HEK293T (cell line): ENCODE results near the gene KRTAP10-4.

Source experiments
- CTCF ChIA-PET: fragments of 350-600 bp; formaldehyde crosslinking; extraction: SDS; loops from one replicate; lab custom pipeline; 2021; ENCODE audit warnings: antibody characterized with exemption, inconsistent platforms; lab: Yijun Ruan, JAX
- POLR2A ChIA-PET: fragments of 350-600 bp; formaldehyde crosslinking; extraction: SDS; loops from one replicate; lab custom pipeline; 2020; ENCODE audit warnings: antibody characterized with exemption, inconsistent platforms; lab: Yijun Ruan, JAX
- DNase-seq: peaks from one replicate; pipeline ENCODE4 v3.0.0; 2012; ENCODE audit warnings: mixed read lengths; ENCODE audit errors: extremely low spot score
- ARNT ChIP-seq: fragments of 450-650 bp; IDR thresholded peaks from 2 replicates; pipeline ENCODE4 v1.6.1; 2017; ENCODE audit warnings: mild to moderate bottlenecking
- BHLHE40 ChIP-seq: fragments of 450-650 bp; IDR thresholded peaks from 2 replicates; pipeline ENCODE4 v1.6.1; 2016; ENCODE audit warnings: mild to moderate bottlenecking, moderate library complexity, borderline replicate concordance
- CTBP1 ChIP-seq: fragments of 450-650 bp; IDR thresholded peaks from 2 replicates; pipeline ENCODE4 v1.6.1; 2016; ENCODE audit warnings: borderline replicate concordance
- ELF4 ChIP-seq: fragments of 450-650 bp; IDR thresholded peaks from 2 replicates; pipeline ENCODE4 v1.6.1; 2017; ENCODE audit warnings: antibody characterized with exemption
- FOXA1 ChIP-seq: fragments of 450-650 bp; IDR thresholded peaks from 2 replicates; pipeline ENCODE4 v1.6.1; 2016; ENCODE audit warnings: mild to moderate bottlenecking
- FOXK2 ChIP-seq: fragments of 450-650 bp; IDR thresholded peaks from 2 replicates; pipeline ENCODE4 v1.6.1; 2016; ENCODE audit warnings: mild to moderate bottlenecking
- FOXM1 ChIP-seq: fragments of 450-650 bp; IDR thresholded peaks from 2 replicates; pipeline ENCODE4 v1.6.1; 2017; ENCODE audit warnings: mild to moderate bottlenecking, borderline replicate concordance
- HDGF ChIP-seq: fragments of 450-650 bp; IDR thresholded peaks from 2 replicates; pipeline ENCODE4 v1.6.1; 2017; ENCODE audit warnings: antibody characterized with exemption, borderline replicate concordance
- L3MBTL2 ChIP-seq: fragments of 450-650 bp; conservative IDR thresholded peaks from 2 replicates; pipeline ENCODE4 v1.6.1; 2016; ENCODE audit warnings: mild to moderate bottlenecking
- LEF1 ChIP-seq: fragments of 450-650 bp; IDR thresholded peaks from 2 replicates; pipeline ENCODE4 v1.6.1; 2017; ENCODE audit warnings: mild to moderate bottlenecking, borderline replicate concordance
- NFRKB ChIP-seq: fragments of 450-650 bp; IDR thresholded peaks from 2 replicates; pipeline ENCODE4 v1.6.1; 2016; ENCODE audit warnings: mild to moderate bottlenecking, moderate library complexity
- SP1 ChIP-seq: fragments of 450-650 bp; IDR thresholded peaks from 2 replicates; pipeline ENCODE4 v1.6.1; 2017
- SUZ12 ChIP-seq: fragments of 450-650 bp; IDR thresholded peaks from 2 replicates; pipeline ENCODE4 v1.6.1; 2016; ENCODE audit warnings: mild to moderate bottlenecking
- TARDBP ChIP-seq: fragments of 450-650 bp; IDR thresholded peaks from 2 replicates; pipeline ENCODE4 v1.6.1; 2016
- ZNF384 ChIP-seq: fragments of 450-650 bp; IDR thresholded peaks from 2 replicates; pipeline ENCODE4 v1.6.1; 2016
- TF ChIP-seq, protein P1 (sequence below): fragments of 450-650 bp; IDR thresholded peaks from 2 replicates; pipeline ENCODE4 v1.6.1; 2016

Gene KRTAP10-4

DNA sequence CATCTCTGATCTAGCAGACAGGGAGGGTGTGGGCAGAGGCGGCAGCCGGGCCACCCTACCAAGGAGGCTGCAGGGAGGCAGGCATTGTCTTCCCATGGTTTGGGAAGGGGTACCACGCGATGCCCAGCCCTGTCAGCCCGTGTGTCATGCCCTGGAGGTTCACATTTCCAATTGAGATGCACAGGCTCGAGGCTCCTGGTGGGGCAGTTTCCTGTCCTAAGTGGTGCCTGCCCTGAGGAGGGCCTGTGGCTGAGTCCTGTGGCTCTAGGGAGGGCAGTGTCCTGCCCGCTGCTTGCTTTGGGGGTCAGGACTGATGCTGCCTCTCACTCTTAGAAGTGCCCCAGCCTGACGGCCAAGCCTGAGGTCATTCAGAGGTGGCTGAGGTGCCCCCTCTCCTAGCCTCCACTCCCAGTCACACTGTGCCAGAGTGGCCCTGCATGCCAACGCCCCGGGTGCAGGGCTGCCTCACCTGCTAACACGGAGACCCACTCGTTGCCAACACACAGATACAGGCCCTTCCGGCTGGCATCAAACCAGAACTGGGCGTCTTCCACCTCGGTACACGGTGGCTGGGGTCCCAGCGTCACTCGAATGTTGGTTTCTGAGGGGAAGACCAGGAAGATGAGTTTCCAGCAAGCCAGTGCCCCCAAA lies 45.4 kb upstream of the KRTAP10-4 start:
- DNase-seq, result no peak
- ChIA-PET CTCF (no interaction called here), POLR2A (no interaction called here)
- TF ChIP-seq NFRKB, result no peak
- no peak for TF ChIP-seq LEF1
- TF ChIP-seq FOXA1, result no peak
- no peak for TF ChIP-seq SUZ12
- no peak for TF ChIP-seq HDGF
- no peak for TF ChIP-seq FOXK2
- no peak for TF ChIP-seq BHLHE40
- no peak for TF ChIP-seq SP1
- no peak for TF ChIP-seq TARDBP
- TF ChIP-seq, protein P1, sequence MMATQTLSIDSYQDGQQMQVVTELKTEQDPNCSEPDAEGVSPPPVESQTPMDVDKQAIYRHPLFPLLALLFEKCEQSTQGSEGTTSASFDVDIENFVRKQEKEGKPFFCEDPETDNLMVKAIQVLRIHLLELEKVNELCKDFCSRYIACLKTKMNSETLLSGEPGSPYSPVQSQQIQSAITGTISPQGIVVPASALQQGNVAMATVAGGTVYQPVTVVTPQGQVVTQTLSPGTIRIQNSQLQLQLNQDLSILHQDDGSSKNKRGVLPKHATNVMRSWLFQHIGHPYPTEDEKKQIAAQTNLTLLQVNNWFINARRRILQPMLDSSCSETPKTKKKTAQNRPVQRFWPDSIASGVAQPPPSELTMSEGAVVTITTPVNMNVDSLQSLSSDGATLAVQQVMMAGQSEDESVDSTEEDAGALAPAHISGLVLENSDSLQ, result no peak
- no peak for TF ChIP-seq FOXM1
- TF ChIP-seq L3MBTL2, result no peak
- TF ChIP-seq ZNF384, result no peak

DNA sequence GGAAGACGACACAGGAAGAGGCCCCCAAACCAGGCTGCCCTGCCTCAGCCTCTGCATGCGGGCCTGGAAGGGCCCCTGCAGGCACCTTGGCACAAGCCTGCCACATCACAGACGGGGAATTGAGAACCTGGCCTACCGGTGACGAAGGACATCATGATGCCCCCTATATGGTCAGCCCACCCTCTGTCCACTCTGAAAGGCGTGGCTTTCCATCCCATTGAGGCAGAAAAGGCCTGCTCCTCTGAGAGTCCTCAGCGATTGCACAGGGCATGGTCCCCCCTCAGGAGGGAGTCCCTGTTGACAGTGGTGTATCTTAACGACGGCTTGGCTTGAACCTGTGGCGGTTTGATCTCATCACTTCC lies 44.9 kb upstream of the KRTAP10-4 start:
- DNase-seq, result no peak
- POLR2A ChIA-PET, result no interaction called here
- no peak for TF ChIP-seq L3MBTL2
- TF ChIP-seq ELF4, result no peak
- TF ChIP-seq HDGF, result no peak
- TF ChIP-seq ARNT, result no peak
- TF ChIP-seq TARDBP, result no peak
- no peak for TF ChIP-seq FOXM1
- TF ChIP-seq BHLHE40, result no peak
- no peak for TF ChIP-seq LEF1
- TF ChIP-seq CTBP1, result no peak
- TF ChIP-seq NFRKB, result no peak
- no peak for TF ChIP-seq FOXK2
- TF ChIP-seq SUZ12, result no peak
- no peak for TF ChIP-seq ZNF384
- TF ChIP-seq SP1, result no peak
- TF ChIP-seq, protein P1, result no peak
- CTCF ChIA-PET, result no interaction called here

DNA sequence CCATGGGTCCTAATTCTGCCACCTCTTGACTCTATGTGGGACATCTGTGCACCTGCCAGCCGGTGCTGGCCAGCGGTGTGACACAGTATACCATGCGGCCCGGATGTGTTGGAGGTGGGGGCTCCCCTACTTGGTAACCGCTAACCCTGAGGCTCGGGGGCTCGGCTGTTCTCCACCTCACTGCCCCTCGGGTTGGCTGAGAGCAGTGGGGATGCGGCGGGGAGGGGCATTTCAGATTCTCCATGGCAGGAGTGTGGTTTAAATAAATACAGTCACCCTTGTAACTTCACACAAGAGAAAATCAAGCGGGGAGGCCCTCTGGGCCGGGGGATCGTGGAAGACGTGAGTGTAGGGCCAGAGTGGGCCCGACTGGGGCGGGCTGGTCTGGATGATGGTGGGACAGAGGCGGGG lies 44.5 kb upstream of the KRTAP10-4 start:
- ChIA-PET CTCF (interaction anchor here (0.7 kb wide), 1 partner anchor 181 kb away, joined by 3 read pairs; no protein-coding TSS in a partner anchor), POLR2A (no interaction called here)
- TF ChIP-seq TARDBP, result no peak
- no peak for TF ChIP-seq ARNT
- no peak for TF ChIP-seq SP1
- no peak for TF ChIP-seq NFRKB
- TF ChIP-seq L3MBTL2, result no peak
- no peak for TF ChIP-seq FOXK2
- TF ChIP-seq LEF1, result no peak
- no peak for TF ChIP-seq HDGF
- no peak for DNase-seq

DNA sequence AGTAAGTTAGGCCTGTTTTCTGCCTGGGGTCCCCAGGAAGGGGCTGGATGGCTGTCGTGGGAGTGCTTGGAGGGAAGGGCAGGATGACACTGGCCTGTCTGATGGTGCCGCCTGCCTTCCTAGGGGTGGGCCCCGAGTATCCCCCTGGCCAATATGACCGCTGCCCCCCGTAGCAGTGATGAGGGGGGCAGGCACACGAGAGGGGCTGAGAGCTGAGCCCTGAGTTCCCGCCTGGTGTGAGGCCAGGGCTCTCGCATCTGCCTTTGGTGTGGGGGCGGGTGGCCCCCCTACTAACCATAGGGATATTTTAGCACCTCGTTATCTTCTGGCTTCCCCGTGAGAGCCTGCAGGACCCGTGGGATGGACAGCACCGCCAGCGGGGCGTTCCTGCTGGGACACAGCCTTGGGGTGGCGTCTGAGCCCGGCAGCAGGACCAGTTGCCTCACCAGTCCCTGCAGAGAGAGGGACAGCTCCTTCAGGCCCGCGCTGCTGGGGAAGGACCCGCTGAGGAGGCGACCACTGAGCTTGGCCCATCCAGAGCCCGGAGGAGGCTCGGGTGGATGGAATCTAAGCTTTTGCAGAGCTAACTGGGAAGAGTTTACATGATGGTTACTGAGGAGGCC lies 43.9 kb upstream of the KRTAP10-4 start:
- CTCF ChIA-PET, result interaction anchor here (0.7 kb wide), 1 partner anchor 180 kb away, joined by 3 read pairs; no protein-coding TSS in a partner anchor
- TF ChIP-seq, protein P1, result no peak
- no peak for TF ChIP-seq FOXA1
- TF ChIP-seq SUZ12, result no peak
- no peak for TF ChIP-seq TARDBP
- TF ChIP-seq CTBP1, result no peak
- no peak for TF ChIP-seq ARNT
- POLR2A ChIA-PET, result no interaction called here
- no peak for DNase-seq

DNA sequence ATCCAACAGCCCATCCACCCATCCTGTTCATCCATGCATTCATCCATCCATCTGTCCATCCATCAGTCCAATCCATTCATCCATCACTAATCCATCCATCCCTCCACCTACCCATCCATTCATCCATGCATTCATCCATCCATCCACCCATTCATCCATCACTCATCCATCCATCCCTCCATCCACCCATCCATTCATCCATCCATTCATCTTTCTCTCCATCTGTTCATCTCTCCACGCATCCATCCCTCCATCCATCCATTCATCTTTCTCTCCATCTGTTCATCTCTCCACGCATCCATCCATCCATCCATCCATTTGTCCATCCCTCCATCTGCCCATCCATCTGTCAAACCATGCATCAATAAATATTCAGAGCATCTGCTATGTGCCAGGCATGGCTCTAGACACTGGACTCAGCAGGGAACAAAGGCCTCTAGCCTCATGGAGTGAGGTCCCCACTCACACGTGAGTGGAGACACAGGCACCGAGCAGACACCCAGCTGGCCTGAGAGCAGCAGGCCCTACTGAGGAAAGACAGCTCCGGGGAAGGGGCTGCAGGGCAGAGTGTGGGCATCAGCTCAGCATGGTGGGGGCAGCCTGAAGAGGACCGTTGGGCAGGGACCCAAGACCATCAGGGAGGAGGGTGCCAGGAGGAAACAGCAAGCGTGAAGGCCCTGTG lies 43.2 kb upstream of the KRTAP10-4 start:
- CTCF ChIA-PET, result no interaction called here
- POLR2A ChIA-PET, result no interaction called here
- DNase-seq, result no peak
- no peak for TF ChIP-seq NFRKB
- no peak for TF ChIP-seq ZNF384
- TF ChIP-seq ELF4, result no peak
- TF ChIP-seq FOXK2, result no peak
- no peak for TF ChIP-seq TARDBP
- TF ChIP-seq, protein P1, result no peak
- TF ChIP-seq SUZ12, result no peak
- TF ChIP-seq FOXM1, result no peak
- no peak for TF ChIP-seq BHLHE40
- TF ChIP-seq L3MBTL2, result no peak
- TF ChIP-seq CTBP1, result no peak
